Stomach smooth muscle (tissue), 2 donors: ENCODE data around the gene TRIM47.
"Not testable (repeated sequence)": the region's sequence is repeated elsewhere in the genome, so short reads cannot be mapped to it uniquely, and the experiment has no call there.

Source experiments
- H3K27ac ChIP-seq: one replicate; pipeline ENCODE4 v1.7.0; 2013; ENCODE audit warnings: mild to moderate bottlenecking, low read length, inconsistent platforms
- H3K27me3 ChIP-seq, 2 donors: one replicate each; pipeline ENCODE4 v1.7.0; 2013; ENCODE audit warnings: low read length in 2 of 2; ENCODE audit not compliant: insufficient read depth in 2 of 2, control insufficient read depth in 1 of 2
- H3K36me3 ChIP-seq, 2 donors: one replicate each; pipeline ENCODE4 v1.7.0; 2013; ENCODE audit warnings: low read length in 2 of 2; ENCODE audit not compliant: control insufficient read depth in 2 of 2, insufficient read depth in 2 of 2
- H3K4me1 ChIP-seq: one replicate; pipeline ENCODE4 v1.7.0; 2013; ENCODE audit warnings: low read length; ENCODE audit not compliant: control insufficient read depth, insufficient read depth
- H3K4me3 ChIP-seq, 2 donors: one replicate each; pipeline ENCODE4 v1.7.0; 2013; ENCODE audit warnings: low read length in 2 of 2
- H3K9ac ChIP-seq, 2 donors: one replicate each; pipeline ENCODE4 v1.7.0; 2013; ENCODE audit warnings: low read length in 2 of 2, mild to moderate bottlenecking in 1 of 2
- H3K9me3 ChIP-seq, 2 donors: one replicate each; pipeline ENCODE4 v1.7.0; 2013; ENCODE audit warnings: low read length in 2 of 2; ENCODE audit not compliant: control insufficient read depth in 2 of 2
- donor health status: healthy.
- donor health status: Pancreatic carcinoma.

The TRIM47 gene

DNA sequence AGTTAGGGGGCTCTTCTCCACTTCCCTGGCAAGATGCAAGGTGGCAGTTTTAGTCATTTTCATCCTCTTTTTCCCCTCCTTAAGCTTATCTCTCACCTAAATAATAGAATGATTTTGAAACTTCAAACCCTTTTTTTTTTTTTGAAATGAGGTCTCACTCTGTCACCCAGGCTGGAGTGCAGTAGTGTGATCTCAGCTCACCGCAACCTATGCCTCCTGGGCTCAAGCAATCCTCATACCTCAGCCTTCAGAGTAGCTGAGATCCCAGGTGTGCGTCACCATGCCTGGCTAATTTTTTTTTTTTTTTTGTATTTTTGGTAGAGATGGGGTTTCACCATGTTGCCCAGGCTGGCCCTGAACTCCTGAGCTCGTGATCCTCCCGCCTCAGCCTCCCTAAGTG lies 13.5 kb downstream of the TRIM47 start:
- Histone ChIP-seq H3K27ac (peak overlapping the region; percentile 71), H3K9ac (peak overlapping the region in 1 of 2 donors; percentile 42), H3K4me1 (peaks cover 23% of the 10 kb centered on the region)
- H3K4me3 ChIP-seq, H3K36me3 ChIP-seq, H3K27me3 ChIP-seq, H3K9me3 ChIP-seq: not testable (repeated sequence)

DNA sequence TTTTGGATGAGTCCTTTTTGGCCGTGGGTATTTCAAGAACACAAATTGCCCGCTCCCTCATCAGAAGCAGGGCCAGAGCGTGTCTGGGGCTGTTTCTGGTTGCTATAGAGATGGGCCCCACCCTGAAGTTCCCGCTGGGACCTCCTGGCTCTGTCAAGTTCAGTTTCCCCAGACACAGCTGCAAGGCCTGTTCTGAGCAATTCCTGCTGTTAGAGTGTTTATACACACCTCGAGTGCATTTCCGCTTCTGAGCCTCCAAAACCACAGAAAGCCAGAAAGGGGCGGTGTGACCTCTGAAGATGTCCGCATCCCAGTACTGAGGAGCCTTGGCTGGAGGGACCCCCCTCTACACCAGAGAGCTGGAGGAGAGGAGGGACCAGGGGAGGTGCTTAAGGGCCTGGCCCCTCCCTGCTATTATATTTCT lies 13.9 kb downstream of the TRIM47 start:
- peak overlapping the region in 1 of 2 donors; percentile 15 for H3K4me3 ChIP-seq
- H3K36me3 ChIP-seq = no peaks in the 10 kb centered on the region
- H3K9ac ChIP-seq = peak overlapping the region in 1 of 2 donors; percentile 42
- peaks cover 19% of the 10 kb centered on the region for H3K4me1 ChIP-seq
- no peaks in the 10 kb centered on the region for H3K9me3 ChIP-seq
- H3K27ac ChIP-seq = peak overlapping the region; percentile 71
- H3K27me3 ChIP-seq = no peaks in the 10 kb centered on the region

DNA sequence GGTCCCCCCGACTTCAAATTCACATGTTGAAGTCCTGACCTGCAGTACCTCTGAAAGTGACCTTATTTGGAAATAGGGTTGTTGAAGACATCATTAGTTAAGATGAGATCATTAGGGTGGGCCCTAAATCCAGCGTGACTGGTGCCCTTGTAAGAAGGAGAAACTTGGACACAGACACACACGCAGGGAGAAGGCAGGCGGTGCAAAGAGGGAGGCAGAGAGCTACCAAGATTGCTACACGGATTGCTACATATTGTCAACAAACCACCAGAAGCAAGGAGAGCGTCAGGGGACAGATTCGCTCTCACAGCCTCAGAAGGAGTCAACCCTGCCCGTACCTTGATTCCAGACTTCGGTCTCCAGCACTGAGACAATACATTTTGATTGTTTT lies 16.5 kb downstream of the TRIM47 start:
- Histone ChIP-seq H3K9ac (no peak overlapping the region), H3K36me3 (no peaks in the 10 kb centered on the region), H3K9me3 (no peaks in the 10 kb centered on the region), H3K4me1 (peaks cover 13% of the 10 kb centered on the region), H3K27ac (peak overlapping the region; percentile 55), H3K4me3 (no peak overlapping the region), H3K27me3 (no peaks in the 10 kb centered on the region)

DNA sequence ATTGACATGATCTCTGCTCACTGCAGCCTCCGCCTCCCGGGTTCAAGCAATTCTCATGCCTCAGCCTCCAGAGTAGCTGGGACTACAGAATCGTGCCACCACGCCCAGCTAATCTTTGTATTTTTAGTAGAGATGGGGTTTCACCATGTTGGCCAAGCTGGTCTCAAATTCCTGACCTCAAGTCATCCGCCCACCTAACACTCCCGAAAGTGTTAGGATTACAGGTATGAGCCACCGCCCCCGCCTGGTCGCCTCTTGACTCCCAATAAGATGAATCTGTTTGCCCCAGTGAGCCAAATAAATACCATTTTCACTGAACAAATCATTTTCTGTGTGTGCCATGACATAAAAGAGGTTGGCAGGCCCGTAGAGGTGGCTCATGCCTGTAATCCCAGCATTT lies 19.0 kb downstream of the TRIM47 start:
- H3K36me3 ChIP-seq, H3K9ac ChIP-seq, H3K9me3 ChIP-seq, H3K27me3 ChIP-seq, H3K27ac ChIP-seq, H3K4me3 ChIP-seq: not testable (repeated sequence)
- H3K4me1 ChIP-seq = peaks cover 16% of the 10 kb centered on the region

DNA sequence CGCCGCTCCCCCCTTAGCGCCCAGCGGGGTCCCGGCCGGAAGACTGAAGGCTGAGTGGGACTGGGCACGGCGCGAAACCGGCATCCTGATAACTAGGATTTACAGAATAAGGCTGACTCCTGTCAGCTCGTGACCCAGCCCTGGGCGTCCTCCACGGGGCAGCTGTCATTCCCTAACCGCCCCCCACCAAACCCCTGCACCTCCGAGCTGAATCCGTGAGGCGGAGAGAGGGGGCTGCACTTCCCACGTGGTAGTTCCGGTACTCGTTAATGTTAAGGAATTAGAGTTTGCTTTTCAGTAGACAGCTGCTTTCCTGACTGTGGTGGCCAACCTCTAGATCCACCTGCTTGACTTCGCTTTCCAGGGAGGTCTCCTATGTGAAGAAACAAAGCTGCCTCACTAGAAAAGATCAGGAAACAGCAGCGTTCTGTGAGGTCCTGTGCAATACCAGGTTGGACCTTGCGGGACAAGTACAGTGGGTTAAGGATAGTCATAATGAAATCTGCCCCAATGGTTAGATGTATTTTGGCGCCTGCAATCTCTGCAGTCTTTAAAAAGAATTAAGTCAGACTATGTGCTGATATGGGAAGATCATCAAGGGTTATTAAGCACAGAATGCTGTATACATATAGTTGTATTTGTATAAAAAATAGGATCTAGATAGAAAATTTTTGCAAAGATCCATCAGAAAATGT lies 22.2 kb downstream of the TRIM47 start:
- Histone ChIP-seq H3K27ac (peak overlapping the region; percentile 97), H3K36me3 (peaks cover 3% of the 10 kb centered on the region in 2 donors), H3K27me3 (no peaks in the 10 kb centered on the region), H3K9me3 (no peaks in the 10 kb centered on the region), H3K4me1 (peaks cover 34% of the 10 kb centered on the region), H3K4me3 (peak overlapping the region; percentile 95 to 96), H3K9ac (peak overlapping the region; percentile 91 to 99)

DNA sequence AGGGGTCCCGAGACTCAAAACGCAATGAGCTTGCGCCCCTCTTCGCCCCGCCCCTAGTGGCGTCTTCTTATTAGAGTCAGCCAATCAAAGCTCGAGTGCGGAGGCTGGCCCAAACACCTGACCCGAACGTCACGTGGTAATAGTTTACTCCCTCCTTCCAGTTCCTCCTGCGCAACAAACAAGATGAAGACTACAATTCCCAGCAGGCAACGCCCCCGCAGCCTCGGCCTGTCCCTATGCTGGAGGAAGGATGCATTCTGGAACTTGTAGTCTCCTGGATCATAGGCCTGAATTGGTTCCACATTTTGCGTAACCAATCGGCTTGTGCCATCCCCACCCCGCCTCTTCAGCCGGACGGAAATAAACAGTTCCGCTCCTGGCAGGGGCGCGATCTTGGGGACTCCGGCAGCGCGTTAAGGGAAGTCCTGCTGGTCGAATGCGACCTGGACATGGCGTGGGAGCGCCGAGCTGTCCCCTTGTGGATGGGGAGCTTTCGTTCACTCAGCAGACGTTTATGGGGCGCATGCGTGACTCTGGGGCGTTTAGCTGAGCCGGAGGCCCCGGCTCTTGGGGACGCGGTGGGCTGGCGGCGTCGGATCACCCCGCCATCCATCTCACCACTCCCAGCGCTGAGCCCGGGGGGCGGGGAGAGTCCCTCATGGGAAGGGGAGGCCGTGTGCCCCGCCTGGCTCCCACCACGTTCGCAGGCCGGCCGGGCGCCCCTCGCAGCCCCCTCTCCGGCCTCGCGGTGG lies 22.9 kb downstream of the TRIM47 start, which contains the start of gene WBP2:
TSS of gene WBP2 (minus strand) at position 26 of the 752 bp plus-strand sequence. CDS start 38 bp downstream, outside the sequence.
- Histone ChIP-seq H3K27me3 (no peaks in the 10 kb centered on the region), H3K4me3 (peak within 1 kb of the TSS; percentile 95 to 96), H3K9me3 (no peaks in the 10 kb centered on the region), H3K4me1 (peaks cover 41% of the 10 kb centered on the region), H3K36me3 (peaks cover 8 to 10% of the 10 kb centered on the region in 2 donors), H3K27ac (peak within 1 kb of the TSS; percentile 97), H3K9ac (peak within 1 kb of the TSS; percentile 94 to 99)

DNA sequence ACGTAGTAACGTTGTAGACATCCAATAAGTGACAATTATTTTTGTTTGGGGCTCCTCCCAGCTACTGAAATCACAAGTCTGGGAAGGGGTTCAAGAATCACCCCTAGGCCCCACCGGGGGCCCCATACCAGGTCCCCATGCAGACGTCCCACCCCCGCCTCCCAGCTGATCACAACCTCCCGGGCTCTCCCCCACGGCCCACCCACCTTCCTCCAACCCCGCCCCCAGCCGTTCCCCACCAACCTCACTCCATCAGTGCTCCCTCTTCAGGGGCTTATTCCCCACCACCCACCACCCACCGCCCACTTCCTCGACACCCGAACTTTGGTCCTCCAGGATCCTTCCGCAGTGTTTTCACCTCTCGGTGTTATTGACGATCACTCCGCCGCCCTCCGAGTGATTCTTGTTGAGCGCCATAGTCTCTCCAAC lies 23.5 kb downstream of the TRIM47 start:
- H3K9me3 ChIP-seq = no peaks in the 10 kb centered on the region
- H3K4me3 ChIP-seq = peak overlapping the region; percentile 81 to 95
- no peaks in the 10 kb centered on the region for H3K27me3 ChIP-seq
- peak overlapping the region; percentile 97 for H3K27ac ChIP-seq
- peaks cover 44% of the 10 kb centered on the region for H3K4me1 ChIP-seq
- H3K9ac ChIP-seq = peak overlapping the region; percentile 94 to 99
- peaks cover 9 to 13% of the 10 kb centered on the region in 2 donors for H3K36me3 ChIP-seq

DNA sequence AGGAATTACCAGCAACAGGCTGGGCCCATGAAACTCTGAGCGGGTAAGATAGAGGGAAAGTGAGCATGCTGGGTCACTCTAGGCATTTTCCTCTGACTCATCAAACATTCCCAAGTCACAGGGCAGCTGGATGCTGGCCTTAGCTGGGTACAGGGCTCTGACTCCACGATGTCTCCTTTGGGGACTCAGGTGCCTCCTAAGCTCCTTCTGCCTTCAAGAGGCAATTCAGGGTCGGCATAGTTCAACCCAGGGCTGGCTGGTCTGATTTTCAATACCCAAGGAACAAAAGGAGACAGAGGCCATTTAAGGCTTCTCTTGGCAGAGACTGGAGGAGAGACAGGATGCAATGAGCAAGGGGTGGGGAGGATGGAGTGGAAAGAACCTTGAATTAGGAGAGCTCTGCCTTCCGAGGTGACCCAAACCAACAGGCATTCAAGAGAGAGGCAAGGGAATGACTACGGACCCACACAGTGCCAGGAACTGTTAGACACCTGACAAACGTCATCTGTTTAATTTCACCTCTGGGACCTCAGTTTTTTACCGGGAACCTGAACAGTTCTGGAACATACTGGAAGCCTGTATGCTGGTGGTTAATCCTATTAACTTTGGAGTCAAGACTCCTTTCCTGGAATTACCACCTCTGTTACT lies 24.2 kb downstream of the TRIM47 start:
- Histone ChIP-seq H3K4me1 (peaks cover 50% of the 10 kb centered on the region), H3K36me3 (peaks cover 15 to 20% of the 10 kb centered on the region in 2 donors), H3K27me3 (no peaks in the 10 kb centered on the region), H3K9me3 (no peaks in the 10 kb centered on the region), H3K9ac (peak overlapping the region; percentile 94 to 99), H3K27ac (peak overlapping the region; percentile 97), H3K4me3 (peak overlapping the region; percentile 81 to 95)

DNA sequence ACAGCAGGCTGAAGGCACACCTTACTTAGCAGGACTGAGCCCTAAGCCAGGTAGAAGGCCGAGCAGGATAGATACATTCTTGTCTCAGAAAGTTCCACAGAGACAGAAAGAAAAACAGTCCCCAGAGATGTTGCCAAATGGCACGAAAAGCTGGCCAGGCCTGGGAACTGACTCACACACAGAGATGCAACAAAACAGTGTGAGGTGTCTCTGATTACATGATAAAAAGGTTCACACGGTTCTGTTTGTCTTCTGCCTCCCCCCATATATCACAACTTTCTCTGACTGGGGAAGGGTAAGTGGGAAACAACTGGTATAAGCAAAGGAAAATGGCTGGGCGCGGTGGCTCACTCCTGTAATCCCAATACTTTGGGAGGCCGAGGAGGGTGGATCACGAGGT lies 24.9 kb downstream of the TRIM47 start:
- H3K27ac ChIP-seq = peak overlapping the region; percentile 97

DNA sequence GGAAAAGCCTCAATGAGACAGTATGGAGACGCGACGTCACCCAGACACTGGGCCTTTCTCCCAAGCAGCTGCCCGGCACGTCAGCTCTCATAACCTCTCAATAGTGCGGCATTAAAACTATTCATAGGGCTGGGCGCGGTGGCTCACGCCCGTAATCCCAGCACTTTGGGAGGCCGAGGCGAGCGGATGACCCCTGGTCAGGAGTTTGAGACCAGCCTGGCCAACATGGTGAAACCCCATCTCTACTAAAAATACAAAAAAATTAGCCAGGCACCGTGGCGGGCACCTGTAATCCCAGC lies 26.7 kb downstream of the TRIM47 start:
- Histone ChIP-seq H3K27ac (peak overlapping the region; percentile 89), H3K4me1 (peaks cover 58% of the 10 kb centered on the region), H3K4me3 (peak overlapping the region in 1 of 2 donors; percentile 35), H3K36me3 (peaks cover 38 to 44% of the 10 kb centered on the region in 2 donors), H3K9ac (peak overlapping the region; percentile 51 to 57)
- not testable (repeated sequence) for H3K27me3 ChIP-seq, H3K9me3 ChIP-seq

More for the DNA sequence above, 24.9 kb downstream of the TRIM47 start:
- peak overlapping the region; percentile 40 to 49 for H3K4me3 ChIP-seq
- H3K9me3 ChIP-seq = no peaks in the 10 kb centered on the region
- peak overlapping the region; percentile 36 to 57 for H3K9ac ChIP-seq
- H3K27me3 ChIP-seq = no peaks in the 10 kb centered on the region
- H3K36me3 ChIP-seq = peaks cover 21 to 26% of the 10 kb centered on the region in 2 donors
- peaks cover 54% of the 10 kb centered on the region for H3K4me1 ChIP-seq
